UCSD-AML1 (cell line): ENCODE measurements around the gene SLC7A9.
"Not testable (repeated sequence)": the region's sequence is repeated elsewhere in the genome, so short reads cannot be mapped to it uniquely, and the experiment has no call there.

Experiments used
- DNase-seq: peaks from one replicate; lab custom pipeline; 2025; ENCODE audit not compliant: unreplicated experiment; lab: John Stamatoyannopoulos, UW

The SLC7A9 gene

DNA sequence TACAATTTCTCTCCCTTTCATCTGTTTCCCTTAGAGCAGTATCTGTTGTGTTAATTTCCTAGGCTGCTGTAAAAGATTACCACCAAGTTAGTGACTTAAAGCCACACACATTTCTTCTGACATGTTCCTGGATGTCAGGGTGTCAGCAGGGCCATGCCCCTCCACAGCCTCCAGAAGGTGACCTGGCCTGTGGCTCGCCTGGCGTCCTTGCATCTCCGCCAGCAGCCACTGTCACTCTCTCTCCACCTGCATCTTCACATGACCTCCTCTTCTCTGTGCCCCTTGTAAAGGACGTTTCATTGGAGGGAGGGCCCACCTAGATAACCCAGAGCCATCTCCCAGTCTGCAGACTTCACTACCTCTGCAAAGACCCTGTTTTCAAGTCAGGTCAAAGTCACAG is 61.3 kb downstream of the SLC7A9 start:
- no peak for DNase-seq

GRCh38 chr19:32802840-32803239 is 66.7 kb downstream of the SLC7A9 start:
- DNase-seq: no peak

DNA sequence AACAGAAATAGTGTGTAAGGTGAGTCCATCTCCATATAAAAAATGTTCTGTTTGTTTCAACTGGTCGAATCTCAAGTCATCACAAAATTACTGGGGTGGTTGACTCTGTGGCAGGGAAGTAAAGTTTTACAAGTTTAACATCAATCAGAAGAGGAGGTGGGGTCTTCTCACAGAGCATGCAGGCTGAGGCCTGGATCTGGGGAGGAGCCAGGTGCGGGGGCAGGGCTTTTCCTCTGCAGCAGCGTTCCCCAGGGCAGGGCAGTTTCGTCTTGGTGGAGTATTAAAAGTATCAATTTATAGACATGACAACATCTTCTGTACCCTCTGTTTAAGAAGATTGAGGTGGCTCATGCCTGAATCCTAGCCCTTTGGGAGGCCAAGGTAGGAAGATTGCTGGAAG is 68.8 kb downstream of the SLC7A9 start:
- no peak for DNase-seq

- DNase-seq: no peak
Measured at GRCh38 chr19:32800191-32800590, 69.4 kb downstream of the SLC7A9 start.

GRCh38 chr19:32798201-32798600 is 71.4 kb downstream of the SLC7A9 start:
- no peak for DNase-seq

GRCh38 chr19:32789429-32789828 is 80.1 kb downstream of the SLC7A9 start:
- no peak for DNase-seq

- DNase-seq: not testable (repeated sequence)
Measured at GRCh38 chr19:32787895-32788294, 81.7 kb downstream of the SLC7A9 start.

DNA sequence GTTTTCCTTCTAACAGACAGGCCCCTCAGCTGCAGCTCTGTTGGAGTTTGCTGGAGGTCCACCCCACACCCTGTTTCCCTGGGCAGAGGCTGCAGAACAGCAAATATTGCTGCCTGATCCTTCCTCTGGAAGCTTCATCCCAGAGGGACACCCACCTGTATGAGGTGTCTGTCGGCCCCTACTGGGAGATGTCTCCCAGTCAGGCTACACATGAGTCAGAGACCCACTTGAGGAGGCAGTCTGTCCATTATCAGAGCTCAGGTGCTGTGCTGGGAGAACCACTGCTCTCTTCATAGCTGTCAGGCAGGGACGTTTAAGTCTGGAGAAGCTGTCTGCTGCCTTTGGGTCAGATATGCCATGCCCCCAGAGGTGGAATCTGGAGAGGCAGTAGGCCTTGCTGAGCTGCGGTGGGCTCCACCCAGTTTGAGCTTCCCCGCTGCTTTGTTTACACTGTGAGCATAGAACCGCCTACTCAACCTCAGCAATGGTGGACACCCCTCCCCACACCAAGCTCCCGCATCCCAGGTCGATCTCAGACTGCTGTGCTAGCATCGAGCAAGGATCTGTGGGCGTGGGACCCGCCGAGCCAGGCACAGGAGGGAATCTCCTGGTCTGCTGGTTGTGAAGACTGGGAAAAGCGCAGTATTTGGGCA is 82.3 kb downstream of the SLC7A9 start:
- not testable (repeated sequence) for DNase-seq

DNA sequence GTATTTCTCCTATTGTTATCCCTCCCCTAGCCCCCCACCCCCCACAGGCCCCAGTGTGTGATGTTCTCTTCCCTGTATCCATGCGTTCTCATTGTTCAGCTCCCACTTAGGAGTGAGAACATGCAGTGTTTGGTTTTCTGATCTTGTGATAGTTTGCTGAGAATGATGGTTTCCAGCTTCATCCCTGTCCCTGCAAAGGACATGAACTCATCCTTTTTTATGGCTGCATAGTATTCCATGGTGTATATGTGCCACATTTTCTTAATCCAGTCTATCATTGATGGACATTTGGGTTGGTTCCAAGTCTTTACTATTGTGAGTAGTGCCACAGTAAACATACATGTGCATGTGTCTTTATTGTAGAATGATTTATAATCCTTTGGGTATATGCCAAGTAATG is 87.5 kb downstream of the SLC7A9 start:
- DNase-seq: not testable (repeated sequence)

- no peak for DNase-seq
Measured at GRCh38 chr19:32781280-32781679, 88.3 kb downstream of the SLC7A9 start.
